K562 (cell line): ENCODE measurements around the gene SAMD14.

Experiments used
- BCLAF1 ChIP-seq, 2 experiments: fragments of 450-650 bp in 1 of 2; IDR thresholded peaks; 2 replicates each; pipeline ENCODE4 v1.6.1; 2011 to 2017; ENCODE audit warnings: low read depth in 2 of 2, antibody characterized with exemption in 1 of 2, borderline replicate concordance in 1 of 2, low read length in 1 of 2, mild to moderate bottlenecking in 1 of 2, mixed read lengths in 1 of 2; ENCODE audit not compliant: control insufficient read depth in 1 of 2
- CTCF ChIP-seq, 3 experiments: IDR thresholded peaks in 2 of 3; conservative IDR thresholded peaks in 1 of 3; 2 replicates each; pipeline ENCODE4 v1.5.1; 2011 to 2012; ENCODE audit warnings: low read length in 3 of 3, mild to moderate bottlenecking in 3 of 3, control low read depth in 2 of 3, improper control_type of control experiment in 1 of 3, inconsistent platforms in 1 of 3, low read depth in 1 of 3, mixed read lengths in 1 of 3, moderate library complexity in 1 of 3; ENCODE audit not compliant: insufficient read depth in 2 of 3
- E2F3 ChIP-seq: fragments of 250-450 bp; sonication (Bioruptor Pico); IDR thresholded peaks from 2 replicates; pipeline ENCODE4 v1.4.0; 2020; ENCODE audit warnings: mild to moderate bottlenecking
- FOXM1 ChIP-seq, 2 experiments: fragments of 450-650 bp in 1 of 2; sonication (generic) in 1 of 2; formaldehyde crosslinking in 1 of 2; IDR thresholded peaks; 2 replicates each; pipeline versions ENCODE4 v1.6.1 to v1.9.0; 2017 to 2022; ENCODE audit warnings: low read depth in 2 of 2, mild to moderate bottlenecking in 2 of 2, missing genetic modification reagents in 1 of 2, moderate library complexity in 1 of 2
- PATZ1 ChIP-seq: fragments of 250-450 bp; sonication (Bioruptor Pico); IDR thresholded peaks from 2 replicates; pipeline ENCODE4 v1.5.0; 2020; ENCODE audit warnings: mild to moderate bottlenecking, borderline replicate concordance
- POLR2A ChIP-seq: fragments of 450-650 bp; conservative IDR thresholded peaks from 2 replicates; pipeline ENCODE4 v1.6.1; 2016
- POLR2AphosphoS2 ChIP-seq: IDR thresholded peaks from 2 replicates; pipeline ENCODE4 v1.6.1; 2012; ENCODE audit warnings: low read length, improper control_type of control experiment
- PRDM10 ChIP-seq: fragments of 450-650 bp; IDR thresholded peaks from 2 replicates; pipeline ENCODE4 v1.6.1; 2018; ENCODE audit not compliant: partially characterized antibody
- REST ChIP-seq, 2 experiments: fragments of 450-650 bp; formaldehyde crosslinking in 1 of 2; IDR thresholded peaks; 2 replicates each; pipeline versions ENCODE4 v1.4.0 to v1.6.1; 2014 to 2020; ENCODE audit warnings: mild to moderate bottlenecking in 2 of 2, borderline replicate concordance in 1 of 2, low read depth in 1 of 2
- SP1 ChIP-seq: sonication (generic); formaldehyde crosslinking; IDR thresholded peaks from 2 replicates; pipeline ENCODE4 v1.8.1; 2022; ENCODE audit warnings: mild to moderate bottlenecking, missing genetic modification reagents

GRCh38 chr17:50153650-50154575, 24.0 kb upstream of the SAMD14 start:
- no peak for TF ChIP-seq CTCF (IDR thresholded peaks at IDR 0.05 in 2 of 3, conservative IDR thresholded peaks at IDR 0.05 in 1 of 3; ENCODE audit: insufficient read depth in 2 of 3, low read depth in 1 of 3, low read length in 3 of 3)
- no peak for TF ChIP-seq PATZ1
- no peak for TF ChIP-seq PRDM10
- no peak for TF ChIP-seq POLR2A
- TF ChIP-seq POLR2AphosphoS2 = no peak
- TF ChIP-seq E2F3 (CRISPR knock-in tag) = no peak
- TF ChIP-seq REST (IDR thresholded peaks at IDR 0.05; ENCODE audit: borderline replicate concordance) = no peak
- TF ChIP-seq REST (CRISPR knock-in tag; IDR thresholded peaks at IDR 0.05; ENCODE audit: low read depth) = no peak
- TF ChIP-seq FOXM1 (IDR thresholded peaks at IDR 0.05; ENCODE audit: low read depth) = peak; percentile 45; the same call in 1 of the 2 replicates
- TF ChIP-seq FOXM1 (CRISPR knock-in tag; IDR thresholded peaks at IDR 0.05; ENCODE audit: low read depth) = no peak
- TF ChIP-seq BCLAF1 (IDR thresholded peaks at IDR 0.05; ENCODE audit: borderline replicate concordance in 1 of 2, control insufficient read depth in 1 of 2, low read depth in 2 of 2, low read length in 1 of 2) = no peak
- no peak for TF ChIP-seq SP1 (CRISPR knock-in tag)
